Left renal pelvis (tissue), 4 donors: ENCODE measurements around the gene EPM2A. TPM values are rescaled to one million over a fixed set of nuclear protein-coding genes. Genes with fewer than 3 reads are reported as not detected.
"Not testable (repeated sequence)": the region's sequence is repeated elsewhere in the genome, so short reads cannot be mapped to it uniquely, and the experiment has no call there.

ENCODE experiments used
- DNase-seq, 4 donors: peaks; one replicate each; pipeline ENCODE4 v3.0.0-alpha.2; 2013; ENCODE audit warnings: low read depth in 4 of 4, low spot score in 3 of 4
- polyA plus RNA-seq, 4 donors: library from polyadenylated mRNA; unstranded; fragments of 120-200 nt; gene quantifications; one replicate each; pipeline ENCODE4 v1.2.1, GENCODE V29; 2013; ENCODE audit not compliant: insufficient read length in 4 of 4

The EPM2A gene
- polyA plus RNA-seq, 4 donors: 8.3 to 14.7 (median 14.0) TPM

- DNase-seq: no peak
Measured at GRCh38 chr6:145733207-145733606, 2.1 kb downstream of the EPM2A start.

DNA sequence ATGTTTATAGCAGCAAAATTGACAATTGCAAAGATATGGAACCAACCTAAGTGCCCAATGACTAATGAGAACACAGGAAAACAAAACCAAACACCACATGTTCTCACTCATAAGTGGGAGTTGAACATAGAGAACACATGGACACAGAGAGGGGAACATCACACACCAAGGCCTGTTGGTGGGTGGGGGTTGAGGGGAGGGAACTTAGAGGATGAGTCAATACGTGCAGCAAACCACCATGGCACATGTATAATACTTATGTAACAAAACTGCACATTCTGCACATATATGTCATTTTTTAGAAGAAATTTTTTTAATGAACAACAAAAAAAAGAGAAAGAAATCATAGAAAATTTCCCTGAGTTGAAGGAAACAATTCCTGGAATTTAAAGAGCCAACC lies 3.9 kb downstream of the EPM2A start:
- no peak for DNase-seq

- no peak for DNase-seq
Measured at GRCh38 chr6:145729887-145730286, 5.4 kb downstream of the EPM2A start.

DNA sequence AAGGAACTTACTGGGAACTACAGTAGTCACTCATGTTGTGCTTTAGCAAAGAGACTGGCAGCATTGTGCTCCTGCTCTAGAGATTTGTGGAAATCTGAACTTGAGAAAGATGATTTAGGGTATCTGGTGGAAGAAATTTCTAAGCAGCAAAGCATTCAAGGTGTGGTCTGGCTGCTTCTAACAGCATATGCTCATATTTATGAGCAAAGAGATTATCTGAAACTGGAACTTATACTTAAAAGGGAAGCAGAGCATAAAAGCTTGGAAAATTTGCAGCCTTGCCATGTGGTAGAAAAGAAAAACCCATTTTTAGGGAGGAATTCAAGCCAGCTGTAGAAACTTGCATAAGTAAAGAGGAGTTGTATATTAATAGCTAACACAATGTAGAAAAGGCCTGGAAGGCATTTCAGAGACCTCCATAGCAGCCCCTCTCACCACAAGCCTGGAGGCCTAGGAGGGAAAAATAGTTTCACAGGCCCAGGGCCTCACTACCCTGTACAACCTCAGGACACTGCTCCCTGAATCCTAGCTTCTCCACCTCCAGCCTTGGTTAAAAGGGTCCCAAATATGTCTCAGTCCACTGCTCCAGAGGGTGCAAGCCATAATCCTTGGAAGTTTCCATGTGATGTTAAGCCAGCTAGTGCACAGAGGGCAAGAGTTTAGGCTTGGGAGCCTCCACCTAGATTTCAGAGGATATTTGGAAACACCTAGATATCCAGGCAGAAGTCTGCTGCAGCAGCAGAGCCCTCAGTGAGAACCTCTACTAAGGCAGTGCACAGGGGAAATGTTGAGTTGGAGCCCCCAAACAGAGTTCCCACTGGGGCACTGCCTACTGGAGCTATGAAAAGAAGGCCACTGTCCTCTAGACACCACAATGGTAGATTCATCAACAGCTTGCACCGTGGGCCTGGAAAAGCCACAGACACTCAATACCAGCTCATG lies 6.6 kb downstream of the EPM2A start:
- no peak for DNase-seq

- DNase-seq: no peak
Measured at GRCh38 chr6:145727817-145728388, 7.4 kb downstream of the EPM2A start.

DNA sequence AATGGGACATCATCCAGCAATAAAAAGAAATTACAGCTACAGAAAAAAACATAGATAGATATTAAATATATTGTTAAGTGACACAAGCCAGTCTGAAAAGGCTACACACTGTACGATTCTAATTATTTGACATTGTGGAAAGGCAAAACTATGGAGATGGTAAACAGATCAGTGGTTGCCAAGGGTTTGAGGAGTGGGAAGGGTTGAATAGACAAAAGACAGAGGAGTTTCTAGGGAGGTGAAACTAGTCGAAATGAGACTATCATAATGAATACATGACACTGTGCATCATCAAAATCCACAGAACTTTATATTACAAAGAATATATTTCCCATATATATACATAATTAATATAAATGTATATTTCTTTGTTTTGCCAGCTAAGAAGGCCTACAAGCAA lies 9.8 kb downstream of the EPM2A start:
- no peak for DNase-seq

- no peak for DNase-seq
Measured at GRCh38 chr6:145723646-145724045, 11.7 kb downstream of the EPM2A start.

GRCh38 chr6:145722190-145722589 lies 13.1 kb downstream of the EPM2A start:
- no peak for DNase-seq

GRCh38 chr6:145721144-145721543 lies 14.2 kb downstream of the EPM2A start:
- no peak for DNase-seq

GRCh38 chr6:145715426-145715825 lies 19.9 kb downstream of the EPM2A start:
- no peak for DNase-seq

DNA sequence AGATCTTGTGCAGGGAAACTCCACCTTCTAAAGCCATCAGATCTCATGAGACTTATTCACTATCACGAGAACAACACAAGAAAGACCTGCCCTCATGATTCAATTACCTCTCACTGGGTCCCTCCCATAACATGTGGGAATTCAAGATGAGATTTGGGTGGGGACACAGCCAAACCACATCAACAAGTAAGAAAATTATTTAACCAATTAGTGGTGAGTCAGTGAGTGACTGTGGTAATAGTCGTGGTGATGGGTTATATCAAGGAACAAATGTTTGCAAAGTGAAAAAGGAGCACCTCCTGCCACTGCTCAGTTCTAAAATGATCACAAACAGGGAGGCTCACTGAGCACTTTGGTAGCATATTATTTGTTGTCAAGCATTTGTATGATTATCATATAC lies 20.6 kb downstream of the EPM2A start:
- DNase-seq: no peak

DNA sequence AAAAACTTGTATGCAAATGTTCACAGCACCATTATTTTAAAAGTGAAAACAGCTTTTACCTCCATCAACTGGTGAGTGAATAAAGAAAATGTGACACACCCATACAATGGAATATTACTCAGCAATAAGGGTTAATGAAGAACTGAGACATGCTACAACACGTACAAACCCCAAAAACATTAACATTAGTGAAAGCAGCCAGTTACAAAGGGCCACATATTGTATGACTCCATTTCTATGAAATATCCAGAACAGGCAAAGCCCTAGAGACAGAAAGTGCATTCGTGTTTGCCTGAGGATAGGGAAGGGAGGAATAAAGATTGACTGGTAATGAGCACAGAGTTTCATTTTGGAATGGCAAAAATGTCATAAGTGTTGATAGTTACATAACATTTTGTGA lies 21.5 kb downstream of the EPM2A start:
- DNase-seq: no peak

DNA sequence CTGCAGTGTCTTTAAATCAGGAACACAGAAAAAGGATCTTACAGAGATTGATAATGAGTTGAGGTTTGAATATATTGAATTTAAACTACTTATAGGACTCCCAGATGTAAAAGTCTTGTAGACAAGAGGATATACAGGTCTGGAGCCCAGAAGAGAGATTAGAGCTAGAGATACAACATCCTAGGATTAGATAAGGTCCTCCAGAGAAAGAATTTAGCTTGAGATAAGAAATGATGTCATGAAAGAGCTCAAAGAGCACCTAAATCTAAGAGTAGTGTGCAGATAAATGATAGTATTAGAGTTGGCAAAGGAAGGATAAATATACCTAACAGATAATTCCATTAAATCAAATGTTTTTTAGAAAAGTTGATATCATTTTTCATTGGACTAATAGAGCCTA lies 23.9 kb downstream of the EPM2A start:
- DNase-seq: no peak

DNA sequence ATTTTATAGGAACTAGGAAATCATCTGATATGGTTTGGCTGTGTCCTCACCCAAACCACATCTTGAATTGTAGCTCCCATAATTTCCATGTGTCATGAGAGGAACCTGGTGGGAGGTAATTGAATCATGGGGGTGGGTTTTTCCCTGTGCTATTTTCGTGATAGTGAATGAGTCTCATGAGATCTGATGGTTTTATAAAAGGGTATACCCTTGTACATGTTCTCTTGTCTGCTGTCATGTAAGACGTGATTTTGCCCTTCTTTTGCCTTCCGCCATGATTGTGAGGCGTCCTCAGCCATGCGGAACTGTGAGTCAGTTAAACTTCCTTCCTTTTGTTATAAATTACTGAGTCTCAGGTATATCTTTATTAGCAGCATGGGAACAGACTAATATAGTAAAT lies 27.9 kb downstream of the EPM2A start:
- no peak for DNase-seq

- DNase-seq: no peak
Measured at GRCh38 chr6:145705561-145705960, 29.8 kb downstream of the EPM2A start.

- DNase-seq: no peak
Measured at GRCh38 chr6:145704143-145704781, 31.1 kb downstream of the EPM2A start.

GRCh38 chr6:145699462-145699861 lies 35.9 kb downstream of the EPM2A start:
- DNase-seq: no peak

DNA sequence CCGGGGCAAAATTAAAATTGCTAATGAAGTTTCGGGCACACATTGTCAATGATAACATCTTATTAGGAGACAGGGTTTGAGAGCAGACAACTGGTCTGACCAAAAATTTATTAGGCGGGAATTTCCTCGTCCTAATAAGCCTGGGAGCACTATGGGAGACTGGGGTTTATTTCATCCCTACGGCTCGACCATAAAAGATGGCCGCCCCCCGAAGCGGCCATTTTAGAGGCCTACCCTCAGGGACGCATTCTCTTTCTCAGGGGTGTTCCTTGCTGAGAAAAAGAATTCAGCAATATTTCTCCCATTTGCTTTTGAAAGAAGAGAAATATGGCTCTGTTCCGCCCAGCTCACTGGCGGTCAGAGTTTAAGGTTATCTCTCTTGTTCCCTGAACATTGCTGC lies 37.9 kb downstream of the EPM2A start:
- not testable (repeated sequence) for DNase-seq

GRCh38 chr6:145694083-145694737 lies 41.1 kb downstream of the EPM2A start:
- DNase-seq: no peak

GRCh38 chr6:145690969-145691368 lies 44.4 kb downstream of the EPM2A start:
- no peak for DNase-seq

DNA sequence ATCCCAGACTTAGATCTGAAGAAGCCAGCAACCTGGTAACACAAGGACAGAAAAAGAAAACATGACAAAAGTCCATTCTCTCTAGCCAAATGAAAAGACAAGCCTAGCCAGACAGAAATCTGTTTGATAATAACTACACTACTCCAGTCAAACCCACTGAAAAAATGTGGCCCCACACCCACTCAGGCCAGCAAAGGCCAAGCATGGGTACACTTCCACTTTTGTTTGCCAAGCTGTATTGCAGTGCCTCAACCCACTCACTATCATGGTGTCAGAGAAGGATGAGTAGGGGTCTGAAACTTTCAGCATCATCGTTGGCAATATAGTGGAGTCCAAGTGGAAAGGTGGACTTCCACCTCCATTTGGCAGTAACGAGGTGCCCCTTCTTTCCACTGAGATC lies 45.8 kb downstream of the EPM2A start:
- DNase-seq: no peak
